Measurements from ENCODE around the gene WDR20.
A peak's percentile ranks its signal among the peaks of the same experiment; 100 is the strongest.

GRCh38 chr14:102094101-102094500 lies 45.6 kb upstream of the WDR20 start:
- TF ChIP-seq POLR2A (IDR thresholded peaks at IDR 0.05): no peak
- TF ChIP-seq CTCF (IDR thresholded peaks at IDR 0.05): peak in 1 of 6 experiments; percentile 4

Measured in esophagus squamous epithelium (tissue), 4 donors.